GM23248 (cell line): ENCODE results near the gene SLTM.

Source experiments
- EZH2 ChIP-seq: fragments of 200-600 bp; sonication (generic); IDR thresholded peaks from 2 replicates; pipeline ENCODE4 v1.6.1; 2018; ENCODE audit warnings: antibody characterized with exemption, mild to moderate bottlenecking; ENCODE audit not compliant: insufficient read depth, poor library complexity, severe bottlenecking
- EZH2phosphoT487 ChIP-seq: fragments of 200-600 bp; sonication (generic); IDR thresholded peaks from 2 replicates; pipeline ENCODE4 v1.6.1; 2018; ENCODE audit warnings: antibody characterized with exemption, moderate library complexity, mild to moderate bottlenecking, low read depth; ENCODE audit not compliant: insufficient read depth

- TF ChIP-seq EZH2 (no peak), EZH2phosphoT487 (no peak)
Measured at GRCh38 chr15:58856086-58856485, 77.4 kb downstream of the SLTM start.
